Endodermal cell (in vitro differentiated cells): ENCODE results near the gene FREM2. TPM values are rescaled to one million over a fixed set of nuclear protein-coding genes. Genes with fewer than 3 reads are reported as not detected.
A peak's percentile ranks its signal among the peaks of the same experiment; 100 is the strongest.

Experiments
- DNase-seq: peaks from one replicate; pipeline ENCODE4 v3.0.0-alpha.2; 2017
- H3K27ac ChIP-seq: 2 replicates; pipeline ENCODE4 v1.5.1; 2013; ENCODE audit warnings: mild to moderate bottlenecking, low read depth, low read length, moderate library complexity
- H3K27me3 ChIP-seq: 2 replicates; pipeline ENCODE4 v1.6.1; 2013; ENCODE audit warnings: mild to moderate bottlenecking, low read length, moderate library complexity; ENCODE audit not compliant: insufficient read depth, control insufficient read depth, poor library complexity, severe bottlenecking
- H3K36me3 ChIP-seq: 2 replicates; pipeline ENCODE4 v1.7.0; 2013; ENCODE audit warnings: mild to moderate bottlenecking, low read length, moderate library complexity; ENCODE audit not compliant: control insufficient read depth, insufficient read depth
- H3K4me1 ChIP-seq: one replicate; pipeline ENCODE4 v1.7.0; 2013; ENCODE audit warnings: low read length; ENCODE audit not compliant: control insufficient read depth, insufficient read depth
- H3K4me3 ChIP-seq: 2 replicates; pipeline ENCODE4 v1.5.1; 2013; ENCODE audit warnings: mild to moderate bottlenecking, low read length, moderate library complexity
- H3K9ac ChIP-seq: 2 replicates; pipeline ENCODE4 v1.6.1; 2013; ENCODE audit warnings: mild to moderate bottlenecking, low read length, moderate library complexity; ENCODE audit not compliant: poor library complexity, severe bottlenecking; ENCODE audit errors: extremely low read depth
- H3K9me3 ChIP-seq: 2 replicates; pipeline ENCODE4 v1.6.1; 2013; ENCODE audit warnings: mild to moderate bottlenecking, low read length, moderate library complexity; ENCODE audit not compliant: control insufficient read depth
- H3K27ac Mint-ChIP-seq: 2 replicates; pipeline ENCODE4 v1.8.0; 2020; ENCODE audit warnings: mixed read lengths
- H3K27me3 Mint-ChIP-seq: 2 replicates; pipeline ENCODE4 v1.8.0; 2021; ENCODE audit warnings: mild to moderate bottlenecking, mixed read lengths; ENCODE audit not compliant: insufficient read depth
- H3K36me3 Mint-ChIP-seq: 2 replicates; pipeline ENCODE4 v1.8.0; 2020; ENCODE audit warnings: low read depth, mixed read lengths
- H3K4me1 Mint-ChIP-seq: 2 replicates; pipeline ENCODE4 v1.8.0; 2020; ENCODE audit warnings: mixed read lengths
- H3K4me3 Mint-ChIP-seq: 2 replicates; pipeline ENCODE4 v1.8.0; 2020; ENCODE audit warnings: mild to moderate bottlenecking, moderate library complexity, mixed read lengths
- H3K9me3 Mint-ChIP-seq: 2 replicates; pipeline ENCODE4 v1.8.0; 2020; ENCODE audit warnings: mild to moderate bottlenecking, mixed read lengths
- WGBS, 2 experiments: methylation state at CpG; one replicate each; pipeline versions ENCODE4 v1.1.5 to v1.1.7; 2013; ENCODE audit warnings: missing lambda C conversion rate in 2 of 2, mixed read lengths in 1 of 2; ENCODE audit not compliant: insufficient coverage in 1 of 2, insufficient read length in 1 of 2; 5-methylcytosine and 5-hydroxymethylcytosine counted together
- total RNA-seq, 2 donors: library from RNA; stranded (reverse); fragmentation: NEBNext Ultra II Directional in 1 of 2; extraction: Animal tissue kit (Norgen Biotek cat#: 25700) in 1 of 2; gene quantifications; 2 replicates in 1 of 2; 3 replicates in 1 of 2; pipeline ENCODE4 v1.2.1, GENCODE V29; 2021
- TF ChIP-seq, protein P1 (sequence below): fragments of 200-600 bp; sonication (generic); conservative IDR thresholded peaks from 2 replicates; pipeline ENCODE4 v1.5.0; 2021; ENCODE audit warnings: antibody characterized with exemption, mild to moderate bottlenecking

The FREM2 gene
- total RNA-seq, 2 donors from 2014 or later, result 20.4 to 28.4 TPM

DNA sequence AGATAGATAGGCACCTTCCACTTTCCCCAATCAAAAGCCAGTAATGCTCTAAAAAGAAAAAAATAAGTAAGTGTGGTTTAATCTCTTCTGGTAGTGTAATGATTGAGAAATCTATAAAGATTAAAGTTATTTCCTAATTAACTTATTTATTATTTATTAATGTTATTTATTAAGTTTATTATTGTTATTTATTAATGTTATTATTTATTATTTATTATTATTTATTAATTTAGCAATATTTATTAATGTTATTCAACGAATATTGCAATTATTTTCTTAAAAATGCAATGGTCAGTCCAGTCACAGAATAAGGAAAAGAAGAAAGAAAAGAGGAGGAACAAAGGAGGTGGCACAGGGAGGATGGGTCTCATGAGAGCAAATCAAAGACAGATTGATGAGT lies 100.7 kb downstream of the FREM2 start:
- Histone ChIP-seq H3K27ac (no peak overlapping the region), H3K4me1 (no peaks in the 10 kb centered on the region), H3K9ac (no peak overlapping the region), H3K9me3 (no peaks in the 10 kb centered on the region), H3K27me3 (no peaks in the 10 kb centered on the region), H3K4me3 (no peak overlapping the region), H3K36me3 (no peaks in the 10 kb centered on the region)
- H3K27me3 Mint-ChIP-seq, result no peaks in the 10 kb centered on the region
- peaks cover 3% of the 10 kb centered on the region for H3K36me3 Mint-ChIP-seq
- H3K27ac Mint-ChIP-seq, result no peak overlapping the region
- peaks cover 5% of the 10 kb centered on the region for H3K4me1 Mint-ChIP-seq
- no peak overlapping the region for H3K4me3 Mint-ChIP-seq
- no peak for DNase-seq
- TF ChIP-seq, protein P1, sequence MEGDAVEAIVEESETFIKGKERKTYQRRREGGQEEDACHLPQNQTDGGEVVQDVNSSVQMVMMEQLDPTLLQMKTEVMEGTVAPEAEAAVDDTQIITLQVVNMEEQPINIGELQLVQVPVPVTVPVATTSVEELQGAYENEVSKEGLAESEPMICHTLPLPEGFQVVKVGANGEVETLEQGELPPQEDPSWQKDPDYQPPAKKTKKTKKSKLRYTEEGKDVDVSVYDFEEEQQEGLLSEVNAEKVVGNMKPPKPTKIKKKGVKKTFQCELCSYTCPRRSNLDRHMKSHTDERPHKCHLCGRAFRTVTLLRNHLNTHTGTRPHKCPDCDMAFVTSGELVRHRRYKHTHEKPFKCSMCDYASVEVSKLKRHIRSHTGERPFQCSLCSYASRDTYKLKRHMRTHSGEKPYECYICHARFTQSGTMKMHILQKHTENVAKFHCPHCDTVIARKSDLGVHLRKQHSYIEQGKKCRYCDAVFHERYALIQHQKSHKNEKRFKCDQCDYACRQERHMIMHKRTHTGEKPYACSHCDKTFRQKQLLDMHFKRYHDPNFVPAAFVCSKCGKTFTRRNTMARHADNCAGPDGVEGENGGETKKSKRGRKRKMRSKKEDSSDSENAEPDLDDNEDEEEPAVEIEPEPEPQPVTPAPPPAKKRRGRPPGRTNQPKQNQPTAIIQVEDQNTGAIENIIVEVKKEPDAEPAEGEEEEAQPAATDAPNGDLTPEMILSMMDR, result no peak
- no peaks in the 10 kb centered on the region for H3K9me3 Mint-ChIP-seq
- 100% methylated on average over 1 of the region's 1 CpG; no CpG with 5 or more reads in 1 of the 2 experiments for WGBS, 2 experiments

DNA sequence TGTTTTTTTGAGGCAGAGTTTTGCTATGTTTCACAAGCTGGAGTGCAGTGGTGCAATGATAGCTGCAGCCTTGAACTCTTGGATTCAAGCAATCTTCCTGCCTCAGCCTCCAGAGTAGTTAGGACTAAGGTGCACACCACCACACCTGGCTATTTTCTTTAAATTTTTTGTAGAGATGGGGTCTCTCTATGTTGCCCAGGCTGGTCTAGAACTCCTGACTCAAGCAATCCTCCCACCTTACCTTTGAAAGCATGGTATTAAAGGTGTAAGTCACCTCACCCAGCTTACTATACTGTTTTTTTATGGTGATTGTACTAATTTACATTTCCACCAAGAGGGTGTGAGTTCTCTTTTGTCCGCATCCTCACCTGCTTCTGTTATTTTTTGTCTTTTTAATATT lies 110.0 kb downstream of the FREM2 start:
- no peaks in the 10 kb centered on the region for H3K36me3 Mint-ChIP-seq
- 100% methylated on average over 1 of the region's 1 CpG; no CpG with 5 or more reads in 1 of the 2 experiments for WGBS, 2 experiments
- DNase-seq, result no peak

DNA sequence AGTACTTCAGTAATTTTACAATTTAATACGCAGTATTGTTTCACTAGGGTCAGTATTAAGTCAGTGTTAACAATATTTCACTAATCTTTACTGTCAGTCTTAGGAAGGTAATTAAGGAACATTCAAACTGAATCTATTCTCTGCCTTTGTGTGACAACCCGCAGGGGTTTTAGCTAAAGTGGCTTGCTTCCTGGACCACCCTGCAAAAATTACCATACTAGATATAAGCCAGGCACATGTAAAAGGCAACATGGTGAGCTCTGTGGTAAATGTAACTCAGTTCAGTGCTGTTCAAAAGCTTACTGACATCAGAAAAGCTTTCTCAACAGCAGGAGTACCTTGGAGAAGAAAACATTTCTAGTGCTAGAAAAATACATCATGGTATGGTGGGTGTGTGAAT lies 116.7 kb downstream of the FREM2 start:
- Histone ChIP-seq H3K27ac (peak overlapping the region; percentile 48), H3K4me3 (no peak overlapping the region), H3K4me1 (peaks cover 6% of the 10 kb centered on the region), H3K36me3 (no peaks in the 10 kb centered on the region), H3K9ac (no peak overlapping the region), H3K9me3 (peaks cover 3% of the 10 kb centered on the region), H3K27me3 (no peaks in the 10 kb centered on the region)
- H3K4me1 Mint-ChIP-seq, result peaks cover 8% of the 10 kb centered on the region
- no peaks in the 10 kb centered on the region for H3K36me3 Mint-ChIP-seq
- H3K4me3 Mint-ChIP-seq, result no peak overlapping the region
- no peaks in the 10 kb centered on the region for H3K27me3 Mint-ChIP-seq
- no peak overlapping the region for H3K27ac Mint-ChIP-seq
- no peak for DNase-seq
- WGBS, 2 experiments, result 40 to 73% methylated on average over 1 to 2 of the region's 2 CpGs
- H3K9me3 Mint-ChIP-seq, result peaks cover 2% of the 10 kb centered on the region
- TF ChIP-seq, protein P1, result no peak

More for the DNA sequence above, 110.0 kb downstream of the FREM2 start:
- H3K4me3 Mint-ChIP-seq, result no peak overlapping the region
- no peak overlapping the region for H3K27ac Mint-ChIP-seq
- TF ChIP-seq, protein P1, result no peak
- H3K27me3 Mint-ChIP-seq, result no peaks in the 10 kb centered on the region
- H3K9ac ChIP-seq, result no peak overlapping the region
- H3K9me3 Mint-ChIP-seq, result no peaks in the 10 kb centered on the region
- no peak overlapping the region for H3K4me3 ChIP-seq
- H3K4me1 ChIP-seq, result no peaks in the 10 kb centered on the region
- no peaks in the 10 kb centered on the region for H3K4me1 Mint-ChIP-seq
- H3K27me3 ChIP-seq, result no peaks in the 10 kb centered on the region
- H3K9me3 ChIP-seq, result no peaks in the 10 kb centered on the region
- no peak overlapping the region for H3K27ac ChIP-seq
- H3K36me3 ChIP-seq, result no peaks in the 10 kb centered on the region
